Right ventricle myocardium superior (tissue), 1 donor: ENCODE data around the gene AZU1. TPM values are rescaled to one million over a fixed set of nuclear protein-coding genes. Genes with fewer than 3 reads are reported as not detected.
"Not testable (repeated sequence)": the region's sequence is repeated elsewhere in the genome, so short reads cannot be mapped to it uniquely, and the experiment has no call there.

Source experiments
- ATAC-seq: fragments of 200-7000 bp; cut with Tn5 transposase; one replicate; pipeline ENCODE4 v1.9.1; 2020; ENCODE audit warnings: mild to moderate bottlenecking; ENCODE audit not compliant: poor library complexity
- DNase-seq: peaks from one replicate; pipeline ENCODE4 v3.0.0-alpha.2; 2020
- intact Hi-C: fragments of 100-400 bp; cut with DNase I; formaldehyde crosslinking; loops from one replicate; pipeline ENCODE4 v1.11.2; 2022
- microRNA-seq: library from miRNA; unstranded; fragments of <30 nt; microRNA quantifications from one replicate; pipeline ENCODE4 v1.2.0, GENCODE V29; 2020
- total RNA-seq: library from RNA; stranded (reverse); fragmentation: NEBNext Ultra II Directional; extraction: Animal tissue kit (Norgen Biotek cat#: 25700); gene quantifications from one replicate; pipeline ENCODE4 v1.2.1, GENCODE V29; 2021
- donor health status: DM: no; HTN: yes; CAD: no; lungs with severe emphysema.

The AZU1 gene
- total RNA-seq, 1 donor from 2014 or later: not detected

DNA sequence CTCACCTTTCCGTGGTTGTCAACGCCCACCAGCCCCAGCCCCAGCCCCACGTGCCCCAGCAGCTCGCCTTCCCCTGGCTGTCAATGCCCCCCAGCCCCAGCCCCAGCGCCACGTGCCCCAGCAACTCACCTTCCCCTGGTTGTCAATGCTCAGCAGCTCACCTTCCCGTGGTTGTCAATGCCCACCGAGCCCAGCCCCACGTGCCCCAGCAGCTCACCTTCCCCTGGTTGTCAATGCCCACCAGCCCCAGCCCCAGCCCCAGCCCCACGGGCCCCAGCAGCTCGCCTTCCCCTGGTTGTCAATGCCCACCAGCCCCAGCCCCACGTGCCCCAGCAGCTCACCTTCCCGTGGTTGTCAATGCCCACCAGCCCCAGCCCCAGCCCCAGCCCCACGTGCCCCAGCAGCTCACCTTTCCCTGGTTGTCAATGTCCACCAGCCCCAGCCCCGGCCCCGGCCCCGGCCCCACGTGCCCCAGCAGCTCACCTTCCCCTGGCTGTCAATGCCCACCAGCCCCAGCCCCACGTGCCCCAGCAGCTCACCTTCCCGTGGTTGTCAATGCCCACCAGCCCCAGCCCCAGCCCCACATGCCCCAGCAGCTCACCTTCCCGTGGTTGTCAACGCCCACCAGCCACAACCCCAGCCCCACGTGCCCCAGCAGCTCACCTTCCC, 50.5 kb downstream of the AZU1 start:
- ATAC-seq, DNase-seq, intact Hi-C loops: not testable (repeated sequence)

DNA sequence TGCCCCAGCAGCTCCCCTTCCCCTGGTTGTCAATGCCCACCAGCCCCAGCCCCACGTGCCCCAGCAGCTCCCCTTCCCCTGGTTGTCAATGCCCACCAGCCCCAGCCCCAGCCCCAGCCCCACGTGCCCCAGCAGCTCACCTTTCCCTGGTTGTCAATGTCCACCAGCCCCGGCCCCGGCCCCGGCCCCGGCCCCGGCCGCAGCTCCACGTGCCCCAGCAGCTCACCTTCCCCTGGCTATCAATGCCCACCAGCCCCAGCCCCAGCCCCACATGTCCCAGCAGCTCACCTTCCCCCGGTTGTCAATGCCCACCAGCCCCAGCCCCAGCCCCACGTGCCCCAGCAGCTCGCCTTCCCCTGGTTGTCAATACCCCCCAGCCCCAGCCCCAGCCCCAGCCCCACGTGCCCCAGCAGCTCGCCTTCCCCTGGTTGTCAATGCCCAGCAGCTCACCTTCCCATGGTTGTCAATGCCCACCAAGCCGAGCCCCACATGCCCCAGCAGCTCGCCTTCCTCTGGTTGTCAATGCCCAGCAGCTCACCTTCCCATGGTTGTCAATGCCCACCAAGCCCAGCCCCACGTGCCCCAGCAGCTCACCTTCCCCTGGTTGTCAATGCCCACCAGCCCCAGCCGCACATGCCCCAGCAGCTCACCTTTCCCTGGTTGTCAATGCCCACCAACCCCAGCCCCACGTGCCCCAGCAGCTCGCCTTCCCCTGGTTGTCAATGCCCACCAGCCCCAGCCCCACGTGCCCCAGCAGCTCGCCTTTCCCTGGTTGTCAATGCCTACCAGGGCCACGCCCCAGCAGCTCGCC, 51.3 kb downstream of the AZU1 start:
- DNase-seq, ATAC-seq, intact Hi-C loops: not testable (repeated sequence)

DNA sequence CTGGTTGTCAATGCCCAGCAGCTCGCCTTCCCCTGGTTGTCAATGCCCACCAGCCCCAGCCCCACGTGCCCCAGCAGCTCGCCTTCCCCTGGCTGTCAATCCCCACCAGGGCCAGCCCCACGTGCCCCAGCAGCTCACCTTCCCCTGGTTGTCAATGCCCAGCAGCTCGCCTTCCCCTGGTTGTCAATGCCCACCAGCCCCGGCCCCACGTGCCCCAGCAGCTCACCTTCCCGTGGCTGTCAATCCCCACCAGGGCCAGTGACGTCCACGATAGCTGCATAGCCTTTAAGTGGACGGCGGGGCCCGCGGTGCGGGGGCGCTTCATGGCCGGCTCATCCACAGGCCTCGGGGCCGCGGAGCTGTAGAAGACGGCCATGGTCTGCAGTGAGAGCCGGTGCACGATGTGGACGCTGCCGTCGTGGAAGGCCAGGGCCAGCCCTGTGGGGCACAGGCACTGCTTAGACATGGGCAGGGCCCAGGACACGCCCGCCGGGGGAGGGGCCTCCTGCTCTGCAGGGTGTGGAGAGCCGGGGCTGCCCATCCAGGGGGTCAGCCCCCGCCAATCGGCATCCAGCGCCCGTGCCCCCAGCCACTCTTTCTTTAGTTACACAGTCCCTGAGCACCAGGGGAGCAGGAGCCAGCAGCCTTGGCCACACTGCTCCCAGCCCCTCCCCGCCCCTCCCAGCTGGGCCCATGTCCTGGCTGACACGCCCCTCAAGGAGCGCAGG, 52.2 kb downstream of the AZU1 start:
- intact Hi-C loops: no loop called here
- DNase-seq: no peak

More for the DNA sequence above, 52.2 kb downstream of the AZU1 start:
- ATAC-seq: no peak

Small RNAs within 50 kb of the gene (microRNA-seq; reads per million reads assigned to microRNA genes)
- gene MIR3187 (2.3 reads per million), gene MIR4745 (not detected)

Other genes starting within 250 kb of the AZU1 start
- 4.1 TPM for gene HCN2, start 238.0 kb upstream of the AZU1 start, total RNA-seq
- gene POLRMT, start 194.3 kb upstream of the AZU1 start, total RNA-seq: 54.5 TPM
- gene FGF22, start 188.0 kb upstream of the AZU1 start, total RNA-seq: not detected
- 21.2 TPM for gene RNF126, start 164.6 kb upstream of the AZU1 start, total RNA-seq
- 27.4 TPM for gene FSTL3, start 151.4 kb upstream of the AZU1 start, total RNA-seq
- not detected for gene PRSS57, start 132.4 kb upstream of the AZU1 start, total RNA-seq
- gene PALM, start 118.9 kb upstream of the AZU1 start, total RNA-seq: 32.9 TPM
- not detected for gene MISP, start 76.7 kb upstream of the AZU1 start, total RNA-seq
- 56.0 TPM for gene PTBP1, start 30.4 kb upstream of the AZU1 start, total RNA-seq
- gene PLPPR3, start 5.9 kb upstream of the AZU1 start, total RNA-seq: not detected
- not detected for gene PRTN3, start 13.2 kb downstream of the AZU1 start, total RNA-seq
- gene ELANE, start 24.5 kb downstream of the AZU1 start, total RNA-seq: 1.3 TPM
- gene CFD, start 31.8 kb downstream of the AZU1 start, total RNA-seq: 477 TPM
- gene MED16, start 65.3 kb downstream of the AZU1 start, total RNA-seq: 19.1 TPM
- not detected for gene RNU6-9, start 65.6 kb downstream of the AZU1 start, total RNA-seq
- gene R3HDM4, start 85.4 kb downstream of the AZU1 start, total RNA-seq: 20.3 TPM
- gene KISS1R, start 89.5 kb downstream of the AZU1 start, total RNA-seq: not detected
- 5.0 TPM for gene ARID3A, start 98.2 kb downstream of the AZU1 start, total RNA-seq
- gene WDR18, start 156.5 kb downstream of the AZU1 start, total RNA-seq: 18.6 TPM
- gene GRIN3B, start 172.6 kb downstream of the AZU1 start, total RNA-seq: not detected
- gene TMEM259, start 193.3 kb downstream of the AZU1 start, total RNA-seq: 109 TPM
- gene RNU6-2, start 193.7 kb downstream of the AZU1 start, total RNA-seq: not detected
- gene CNN2, start 198.8 kb downstream of the AZU1 start, total RNA-seq: 69.8 TPM
- gene ABCA7, start 212.3 kb downstream of the AZU1 start, total RNA-seq: 5.2 TPM
- gene ARHGAP45, start 239.3 kb downstream of the AZU1 start, total RNA-seq: 5.1 TPM